T-helper 2 cell (primary cell): ENCODE data around the gene SMIM21.

Experiments
- DNase-seq, 5 experiments: peaks; one replicate each; pipeline versions ENCODE4 v3.0.0 to v3.0.0-alpha.2; 2012 to 2022
- total RNA-seq, 2 donors: gene quantifications; one replicate each; lab custom pipeline; 2026; lab: John Stamatoyannopoulos, UW

SMIM21 gene
- 0 reads per million in 2 donors for total RNA-seq

GRCh38 chr18:75427603-75428002 lies at the start of gene SMIM21:
Gene SMIM21 (minus strand): TSS chr18:75427703. CDS start chr18:75427563, 140 bp downstream.
- DNase-seq: no peak

- DNase-seq: no peak
These were observed 47.7 kb upstream of the SMIM21 start for GRCh38 chr18:75475228-75475627.

DNA sequence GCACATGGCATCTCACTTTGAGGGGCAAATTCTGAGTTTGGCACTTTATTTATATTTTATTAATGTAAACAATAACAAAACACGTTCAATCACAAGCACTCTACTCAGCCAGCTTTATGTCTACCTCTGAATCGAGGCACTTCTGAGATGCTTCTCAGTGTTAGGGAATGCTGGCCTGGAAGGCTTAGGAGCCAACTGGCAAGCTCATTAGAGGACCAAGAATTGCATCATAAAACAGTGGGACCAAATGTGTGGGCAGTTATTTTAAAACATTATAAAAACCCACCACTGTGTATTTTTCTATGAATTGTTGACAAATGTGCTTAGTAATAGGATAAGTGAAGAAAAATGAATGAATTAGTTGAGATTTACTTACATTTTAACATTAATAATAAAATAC lies 46.8 kb upstream of the SMIM21 start:
- no peak for DNase-seq

DNA sequence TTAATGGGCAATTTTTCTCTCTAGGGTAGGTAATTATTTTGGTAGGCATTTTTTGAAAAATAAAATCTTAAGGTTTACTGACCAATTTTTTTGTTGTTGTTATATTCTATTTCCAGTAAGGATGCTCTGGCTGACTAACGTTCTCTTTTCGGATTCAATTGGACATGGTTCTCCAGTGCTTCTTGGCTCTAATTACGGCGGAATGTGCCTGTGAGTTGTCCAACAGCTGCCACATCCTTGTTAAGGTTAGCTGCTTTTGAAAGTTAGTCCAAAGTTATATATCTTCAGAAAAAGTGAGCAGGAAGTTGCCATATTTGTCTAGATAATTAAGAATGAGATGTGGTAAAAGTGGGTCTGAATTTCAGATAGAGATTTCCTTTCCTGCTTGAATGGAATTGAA lies 45.8 kb upstream of the SMIM21 start:
- DNase-seq: no peak

GRCh38 chr18:75472906-75473305 lies 45.4 kb upstream of the SMIM21 start:
- DNase-seq: no peak

- no peak for DNase-seq
These were observed 44.9 kb upstream of the SMIM21 start for GRCh38 chr18:75472396-75472795.

DNA sequence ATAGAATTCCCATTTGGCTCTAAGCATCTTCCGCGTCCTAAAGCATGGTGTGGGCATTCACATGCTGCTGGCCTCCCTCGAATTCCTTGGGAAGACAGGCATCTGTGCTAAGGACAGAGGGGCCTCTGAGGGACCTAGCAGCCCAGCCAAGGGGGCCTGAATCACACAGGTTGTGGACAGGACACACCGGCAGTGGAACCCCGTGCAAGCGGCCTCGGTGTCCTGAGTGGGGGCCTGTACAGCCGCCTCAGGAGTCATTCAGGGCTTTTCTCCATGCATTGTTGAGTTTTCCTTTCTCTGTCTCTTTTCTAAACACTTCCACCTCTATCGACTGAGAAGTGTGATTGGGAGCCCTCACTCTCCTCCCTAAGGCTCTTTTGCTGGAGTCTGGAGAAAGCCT lies 44.3 kb upstream of the SMIM21 start:
- DNase-seq: no peak

DNA sequence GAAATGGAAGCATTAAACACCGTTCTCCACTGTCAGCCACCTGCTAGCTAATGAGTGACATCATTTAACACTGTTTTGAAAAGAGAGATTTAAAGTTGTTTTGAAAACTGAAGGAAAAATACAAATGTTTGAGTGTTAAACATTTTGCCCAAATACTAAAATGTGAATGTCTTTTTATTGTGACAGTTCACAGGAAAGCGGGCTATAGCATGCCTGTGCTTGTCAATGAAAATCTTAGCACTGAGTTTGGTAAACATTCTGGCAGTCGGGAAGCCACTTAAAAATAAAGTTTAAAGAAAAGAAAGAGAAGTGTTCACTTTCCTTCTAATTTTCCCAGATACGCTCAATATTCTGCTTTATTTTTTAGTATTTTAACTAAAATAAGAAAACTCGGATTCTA lies 40.3 kb upstream of the SMIM21 start:
- DNase-seq: no peak

- no peak for DNase-seq
These were observed 39.8 kb upstream of the SMIM21 start for GRCh38 chr18:75467281-75467795.

- no peak for DNase-seq
These were observed 36.9 kb upstream of the SMIM21 start for GRCh38 chr18:75464356-75464755.

DNA sequence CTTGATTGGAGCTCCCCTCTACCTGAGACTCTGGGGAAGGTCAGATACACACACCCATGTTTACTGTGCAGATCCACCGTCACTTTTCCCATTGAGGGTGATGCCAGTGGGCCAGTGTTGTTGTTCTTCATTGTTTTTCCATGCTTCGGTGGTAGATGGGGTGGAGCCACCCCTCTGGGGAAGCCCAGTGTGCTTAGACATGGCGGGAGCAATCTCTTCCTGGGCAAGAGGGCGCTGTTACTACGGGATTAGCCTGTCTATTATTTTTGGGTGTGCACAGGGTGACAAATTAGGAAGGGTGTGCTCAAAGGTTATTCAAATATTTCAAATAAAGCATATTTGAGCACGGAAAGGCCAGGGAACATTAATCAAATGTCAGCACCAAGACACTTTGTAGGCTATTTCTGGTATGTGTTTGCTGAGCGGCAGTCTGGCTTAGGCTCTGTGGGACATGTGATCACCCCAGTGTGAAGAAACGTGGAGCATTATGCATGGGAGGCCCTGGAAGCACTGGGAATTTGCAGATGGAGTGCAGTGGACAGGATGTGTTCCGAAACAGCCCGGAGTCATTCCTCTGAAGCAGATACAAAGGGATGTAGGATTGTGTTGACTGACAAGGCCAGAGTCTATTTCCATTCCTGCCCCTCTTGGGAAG lies 34.8 kb upstream of the SMIM21 start:
- DNase-seq: no peak

DNA sequence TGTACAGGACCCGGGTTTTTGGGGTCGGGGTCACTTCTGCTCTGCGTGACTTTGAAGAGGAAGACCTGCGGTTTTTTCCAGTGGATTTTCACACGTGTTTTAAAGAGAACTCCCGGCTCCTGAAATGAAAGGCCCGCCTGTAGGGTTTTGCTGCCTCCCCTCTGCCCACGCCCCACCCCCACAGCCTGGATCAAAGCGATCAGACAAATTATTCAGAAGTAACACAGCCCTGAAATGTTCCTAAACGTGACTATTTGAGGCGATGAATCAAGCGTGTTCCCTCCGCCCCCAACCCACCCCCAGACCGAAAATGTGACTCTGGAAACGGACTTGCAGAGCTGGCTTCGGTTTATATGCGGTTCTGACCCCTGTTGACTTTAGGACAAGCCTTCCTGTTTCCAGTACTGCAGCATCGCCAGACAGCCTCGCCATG lies 28.7 kb upstream of the SMIM21 start:
- DNase-seq: no peak

DNA sequence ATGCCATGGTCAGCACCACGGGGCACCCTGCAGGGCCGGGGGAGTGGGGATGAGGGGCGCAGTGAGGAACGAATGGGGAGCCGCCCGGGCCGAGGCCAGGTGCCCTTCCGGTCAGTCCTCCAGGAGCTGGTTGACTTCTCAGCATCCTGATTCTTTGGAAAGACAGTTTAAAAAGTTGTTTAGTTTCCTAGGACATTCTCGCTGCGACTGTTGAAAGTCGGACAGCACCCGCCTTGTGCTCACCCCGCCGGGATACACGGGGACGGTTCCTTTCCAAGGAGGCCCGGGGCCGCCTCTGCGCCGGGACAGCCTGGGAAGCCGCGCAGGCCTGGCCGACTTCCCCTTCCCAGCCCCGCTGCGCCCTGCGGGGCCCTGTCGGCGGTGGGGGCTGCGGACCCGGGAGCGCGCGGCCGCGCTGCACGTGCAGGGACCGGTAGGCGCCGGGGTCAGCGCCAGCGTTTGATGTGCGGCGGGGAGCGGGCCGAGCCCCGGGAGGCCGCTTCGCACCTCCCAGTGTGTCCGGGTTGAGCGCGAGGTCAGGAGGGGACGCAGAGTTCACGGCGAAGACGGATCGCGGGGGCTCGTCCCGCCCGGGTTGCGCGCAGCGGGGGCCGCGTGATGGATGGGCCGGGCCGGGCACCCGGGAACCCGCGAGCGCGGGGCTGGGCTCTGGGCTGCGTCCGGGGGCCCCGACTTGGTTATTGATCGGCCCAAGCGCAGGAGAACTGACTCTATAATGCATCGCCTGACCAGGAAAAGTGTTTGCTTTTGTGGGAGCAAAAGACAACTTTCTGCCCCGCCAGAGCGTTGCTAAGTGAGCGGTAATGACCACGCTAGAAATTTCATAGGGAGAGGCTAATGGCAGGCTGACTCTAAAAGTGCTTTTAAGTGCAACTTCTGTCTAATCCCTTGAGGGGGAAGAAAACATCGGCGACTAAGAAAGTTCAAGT lies 28.0 kb upstream of the SMIM21 start:
- DNase-seq: no peak

GRCh38 chr18:75454022-75454795 lies 26.7 kb upstream of the SMIM21 start:
- no peak for DNase-seq

GRCh38 chr18:75450906-75451305 lies 23.4 kb upstream of the SMIM21 start:
- no peak for DNase-seq

GRCh38 chr18:75441896-75442295 lies 14.4 kb upstream of the SMIM21 start:
- no peak for DNase-seq

DNA sequence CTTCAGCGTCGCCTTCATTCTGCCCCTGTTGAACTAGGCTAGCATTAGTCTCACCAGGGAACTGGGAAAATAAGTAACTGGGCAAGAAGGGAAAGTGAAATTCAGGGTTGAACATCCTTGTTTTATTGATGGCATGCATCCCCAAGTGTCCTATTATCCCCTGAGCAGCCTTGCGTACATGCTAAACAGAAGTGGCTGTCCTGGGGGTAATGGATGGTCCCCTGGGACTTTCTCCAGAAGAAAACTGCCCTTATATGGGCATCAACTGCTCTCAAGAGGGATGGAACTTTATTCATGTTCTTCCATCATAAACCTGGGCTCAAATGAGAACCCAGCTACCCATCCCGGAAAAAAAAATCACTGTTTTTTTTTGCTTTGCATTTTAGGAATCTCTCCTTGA lies 11.8 kb upstream of the SMIM21 start:
- DNase-seq: no peak

- no peak for DNase-seq
These were observed 11.4 kb upstream of the SMIM21 start for GRCh38 chr18:75438891-75439290.

- DNase-seq: no peak
These were observed 10.5 kb upstream of the SMIM21 start for GRCh38 chr18:75437979-75438378.

- DNase-seq: no peak
These were observed 5.6 kb upstream of the SMIM21 start for GRCh38 chr18:75433098-75433497.

- no peak for DNase-seq
These were observed 2.5 kb upstream of the SMIM21 start for GRCh38 chr18:75429975-75430374.

DNA sequence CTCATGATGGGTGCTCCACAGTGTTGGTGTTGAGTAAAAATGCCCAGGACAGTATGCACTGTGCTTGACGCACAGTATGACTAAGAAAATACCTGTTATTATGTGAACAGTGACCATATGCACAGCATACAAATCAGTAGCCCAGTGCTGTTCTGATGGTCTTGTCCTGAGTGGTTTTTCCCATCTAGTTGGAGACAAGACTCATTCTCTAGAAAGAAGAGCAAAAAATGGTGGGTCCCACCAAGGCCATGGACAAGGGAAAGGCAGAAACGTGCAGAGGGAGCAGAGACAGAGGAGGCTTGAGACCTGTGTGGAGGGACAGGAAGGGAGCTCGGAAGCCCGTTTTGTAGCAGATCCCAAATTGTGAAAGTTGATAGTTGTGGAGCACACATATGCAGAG lies 987 bp upstream of the SMIM21 start:
- no peak for DNase-seq

DNA sequence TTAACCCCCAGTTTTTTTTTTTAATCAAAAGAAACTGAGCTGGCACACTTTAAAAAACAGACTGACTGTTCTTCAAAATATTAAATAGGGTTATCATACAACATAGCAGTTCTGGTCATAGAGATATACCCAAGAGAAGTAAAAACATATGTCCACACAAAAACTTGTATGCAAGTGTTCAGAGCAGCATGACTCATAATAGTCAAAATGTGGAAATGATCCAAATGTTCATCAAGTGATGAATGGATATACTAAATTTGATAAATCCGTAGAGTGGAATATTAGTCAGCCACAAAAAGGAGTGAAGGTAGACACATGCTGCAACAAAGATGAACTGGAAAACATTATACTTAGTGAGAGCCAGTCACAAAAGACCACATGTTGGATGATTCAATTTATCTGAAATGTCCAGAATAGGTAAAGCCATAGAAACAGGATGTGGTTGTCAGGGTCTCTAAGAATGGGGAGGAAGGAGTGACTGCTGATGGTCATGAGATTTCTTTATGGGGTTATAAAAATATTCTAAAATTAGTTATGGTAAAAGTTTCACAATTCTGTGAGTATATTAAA lies 5.1 kb downstream of the SMIM21 start:
- no peak for DNase-seq
